H1 (cell line): ENCODE measurements around the gene PTTG1IP. TPM values are rescaled to one million over a fixed set of nuclear protein-coding genes. Genes with fewer than 3 reads are reported as not detected.

Source experiments
- CHD1 ChIP-seq: IDR thresholded peaks from 2 replicates; pipeline ENCODE4 v1.6.1; 2012; ENCODE audit warnings: low read depth, low read length, improper control_type of control experiment
- CREB1 ChIP-seq: IDR thresholded peaks from 2 replicates; pipeline ENCODE4 v1.6.1; 2012; ENCODE audit warnings: inconsistent platforms
- GABPA ChIP-seq: IDR thresholded peaks from 2 replicates; pipeline ENCODE4 v1.6.1; 2011; ENCODE audit warnings: mild to moderate bottlenecking, low read length, moderate library complexity, borderline replicate concordance; ENCODE audit not compliant: insufficient read depth
- GTF2F1 ChIP-seq: IDR thresholded peaks from 2 replicates; pipeline ENCODE4 v1.6.1; 2012; ENCODE audit warnings: low read depth, low read length, improper control_type of control experiment, borderline replicate concordance
- RBBP5 ChIP-seq: IDR thresholded peaks from 2 replicates; pipeline ENCODE4 v1.7.1; 2012; ENCODE audit warnings: low read depth, mild to moderate bottlenecking, inconsistent platforms, low read length, moderate library complexity, borderline replicate concordance
- RFX5 ChIP-seq: IDR thresholded peaks from 2 replicates; pipeline ENCODE4 v1.6.1; 2011; ENCODE audit warnings: low read depth, low read length, improper control_type of control experiment, borderline replicate concordance
- RXRA ChIP-seq: IDR thresholded peaks from 2 replicates; pipeline ENCODE4 v1.6.1; 2011; ENCODE audit warnings: low read depth, mild to moderate bottlenecking, low read length, moderate library complexity; ENCODE audit not compliant: insufficient read depth
- TAF7 ChIP-seq: optimal IDR thresholded peaks from 2 replicates; pipeline ENCODE3; 2011; ENCODE audit warnings: low read depth, mild to moderate bottlenecking, inconsistent platforms, low read length, moderate library complexity, borderline replicate concordance
- TBP ChIP-seq: IDR thresholded peaks from 2 replicates; pipeline ENCODE4 v1.6.1; 2011; ENCODE audit warnings: low read depth, low read length, improper control_type of control experiment
- TCF12 ChIP-seq: IDR thresholded peaks from 2 replicates; pipeline ENCODE4 v1.6.1; 2011; ENCODE audit warnings: low read depth, mild to moderate bottlenecking, low read length
- polyA plus RNA-seq, 7 experiments: library from polyadenylated mRNA; depleted of rRNA in 3 of 7; stranded (reverse) in 5 of 7; unstranded in 2 of 7; fragments of >200 nt in 5 of 7; fragments of 200-250 nt in 2 of 7; gene quantifications; 1 replicate in 5 of 7; 2 replicates in 1 of 7; 4 replicates in 1 of 7; pipeline versions ENCODE4 v1.2.1 to v1.2.3, GENCODE V29; 2011 to 2013; ENCODE audit warnings: missing spikeins in 2 of 7, mixed read lengths in 2 of 7
- total RNA-seq: library from RNA; stranded (reverse); fragmentation: NEBNext Ultra II Directional; extraction: Animal tissue kit (Norgen Biotek cat#: 25700); gene quantifications from 2 replicates; pipeline ENCODE4 v1.2.1, GENCODE V29; 2021

PTTG1IP gene
- total and polyA plus RNA-seq, 2 of the 8 experiments (the other 6 are each of a cell fraction or from before 2014, with no cell fraction given) = 90.8 to 130 TPM

DNA sequence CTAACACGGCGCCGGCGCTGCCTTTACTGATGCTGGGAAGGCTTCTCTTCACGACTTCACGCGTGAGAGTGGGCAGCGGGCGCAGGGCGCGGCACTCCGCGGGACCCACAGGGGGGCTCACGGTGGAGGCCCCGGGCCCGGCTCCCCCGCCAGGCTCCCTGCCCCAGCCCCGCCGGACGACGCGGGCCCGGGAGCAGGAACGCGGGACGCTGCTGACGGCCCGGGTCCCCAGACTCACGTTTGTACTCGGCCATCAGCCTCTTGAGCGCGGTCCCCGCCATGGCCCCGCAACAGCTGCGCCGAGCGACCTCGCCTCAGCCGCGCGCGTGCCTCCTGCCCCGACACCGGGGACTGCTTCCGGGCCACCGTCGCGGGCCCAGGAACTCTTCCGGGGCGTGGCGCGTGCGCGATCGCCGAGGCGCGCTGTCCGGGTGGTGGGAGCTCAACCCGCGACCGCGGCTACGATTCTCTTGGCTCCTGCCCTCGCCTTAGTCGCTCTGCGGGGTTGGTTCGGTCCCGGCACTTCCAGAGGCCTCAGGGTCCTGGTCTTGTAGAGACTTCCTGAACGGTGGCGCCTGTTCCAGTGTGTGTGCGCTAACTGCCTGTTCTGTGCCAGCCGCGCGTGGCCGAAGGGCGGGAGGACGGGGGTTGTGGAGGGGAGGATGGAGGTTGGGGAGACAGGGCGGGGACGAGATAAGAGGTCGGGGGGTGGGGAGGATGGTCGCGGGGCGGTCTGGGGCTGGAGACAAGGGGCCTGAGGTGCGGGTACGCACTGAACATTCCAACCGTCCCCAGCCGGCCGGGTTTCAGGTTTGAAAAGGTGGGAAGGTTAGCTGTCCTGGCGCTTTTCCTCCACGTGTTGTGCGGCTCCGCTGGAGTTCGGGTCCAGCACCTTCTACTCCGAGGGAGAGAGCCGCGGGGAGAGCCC is 71.8 kb downstream of the PTTG1IP start, which contains the start of gene UBE2G2 (continued):
- TF ChIP-seq CREB1 (peak; percentile 18; the same call in 1 of the 2 replicates), GABPA (peak; percentile 99), TBP (peak; percentile 63), CHD1 (no peak), RBBP5 (0 out of 2 replicates have a peak, but pooled peaks have one; percentile 2), TAF7 (no peak), TCF12 (0 out of 2 replicates have a peak, but pooled peaks have one; percentile 20), RXRA (no peak), RFX5 (no peak), GTF2F1 (no peak)
